Tibial artery (tissue), 4 donors: Measurements from ENCODE around the gene EPN1.
A peak's percentile ranks its signal among the peaks of the same experiment; 100 is the strongest.

Experiments used
- DNase-seq, 2 donors: peaks; one replicate each; pipeline ENCODE4 v3.0.0-alpha.2; 2019
- H3K27ac ChIP-seq, 2 donors: fragments of 200-600 bp; sonication (generic) in 1 of 2; 1 replicate in 1 of 2; 2 replicates in 1 of 2; pipeline ENCODE4 v1.5.1; 2018 to 2019; ENCODE audit warnings: mild to moderate bottlenecking in 1 of 2
- H3K27me3 ChIP-seq, 2 donors: fragments of 200-600 bp; sonication (generic) in 1 of 2; one replicate each; pipeline versions ENCODE4 v1.5.1 to v1.6.0; 2016 to 2019
- H3K36me3 ChIP-seq, 3 donors: fragments of 200-600 bp; sonication (generic) in 2 of 3; one replicate each; pipeline ENCODE4 v1.5.1; 2016 to 2019; ENCODE audit warnings: mild to moderate bottlenecking in 2 of 3
- H3K4me1 ChIP-seq, 4 donors: fragments of 200-600 bp; sonication (generic) in 2 of 4; 1 replicate in 3 of 4; 2 replicates in 1 of 4; pipeline ENCODE4 v1.5.1; 2016 to 2019
- H3K4me3 ChIP-seq, 2 donors: fragments of 200-600 bp; sonication (generic) in 1 of 2; 1 replicate in 1 of 2; 2 replicates in 1 of 2; pipeline ENCODE4 v1.5.1; 2018 to 2019; ENCODE audit warnings: mild to moderate bottlenecking in 2 of 2
- H3K9me3 ChIP-seq, 3 donors: fragments of 200-600 bp; sonication (generic) in 1 of 3; one replicate each; pipeline ENCODE4 v1.5.1; 2016 to 2019
- CTCF ChIP-seq, 2 experiments: fragments of 200-600 bp in 1 of 2; fragments of 450-650 bp in 1 of 2; IDR thresholded peaks; one replicate each; pipeline ENCODE4 v1.5.1; 2017 to 2019; ENCODE audit warnings: antibody characterized with exemption in 2 of 2, mild to moderate bottlenecking in 1 of 2, moderate library complexity in 1 of 2
- intact Hi-C: fragments of 100-400 bp; cut with DNase I; formaldehyde crosslinking; loops from one replicate; pipeline ENCODE4 v1.15.0; 2023; ENCODE audit warnings: low total_unique reads

EPN1 gene

GRCh38 chr19:55690109-55690768, 15.2 kb downstream of the EPN1 start:
- no peaks in the 10 kb centered on the region for H3K27me3 ChIP-seq
- peaks cover 74 to 100% (median 97%) of the 10 kb centered on the region in 3 donors for H3K36me3 ChIP-seq
- H3K27ac ChIP-seq, result no peak overlapping the region
- H3K9me3 ChIP-seq, result no peaks in the 10 kb centered on the region
- no peak overlapping the region for H3K4me3 ChIP-seq
- no peak for DNase-seq
- no peaks in the 10 kb centered on the region for H3K4me1 ChIP-seq
- no peak for TF ChIP-seq CTCF (IDR thresholded peaks at IDR 0.05)
- intact Hi-C loops, result no loop called here

GRCh38 chr19:55690769-55691545, 15.9 kb downstream of the EPN1 start:
- Histone ChIP-seq H3K4me1 (no peaks in the 10 kb centered on the region), H3K36me3 (peaks cover 73 to 100% (median 97%) of the 10 kb centered on the region in 3 donors), H3K9me3 (no peaks in the 10 kb centered on the region), H3K4me3 (no peak overlapping the region), H3K27ac (no peak overlapping the region), H3K27me3 (no peaks in the 10 kb centered on the region)
- intact Hi-C loops, result no loop called here
- no peak for TF ChIP-seq CTCF (IDR thresholded peaks at IDR 0.05)
- peak in 1 of 2 donors; percentile 53 for DNase-seq

DNA sequence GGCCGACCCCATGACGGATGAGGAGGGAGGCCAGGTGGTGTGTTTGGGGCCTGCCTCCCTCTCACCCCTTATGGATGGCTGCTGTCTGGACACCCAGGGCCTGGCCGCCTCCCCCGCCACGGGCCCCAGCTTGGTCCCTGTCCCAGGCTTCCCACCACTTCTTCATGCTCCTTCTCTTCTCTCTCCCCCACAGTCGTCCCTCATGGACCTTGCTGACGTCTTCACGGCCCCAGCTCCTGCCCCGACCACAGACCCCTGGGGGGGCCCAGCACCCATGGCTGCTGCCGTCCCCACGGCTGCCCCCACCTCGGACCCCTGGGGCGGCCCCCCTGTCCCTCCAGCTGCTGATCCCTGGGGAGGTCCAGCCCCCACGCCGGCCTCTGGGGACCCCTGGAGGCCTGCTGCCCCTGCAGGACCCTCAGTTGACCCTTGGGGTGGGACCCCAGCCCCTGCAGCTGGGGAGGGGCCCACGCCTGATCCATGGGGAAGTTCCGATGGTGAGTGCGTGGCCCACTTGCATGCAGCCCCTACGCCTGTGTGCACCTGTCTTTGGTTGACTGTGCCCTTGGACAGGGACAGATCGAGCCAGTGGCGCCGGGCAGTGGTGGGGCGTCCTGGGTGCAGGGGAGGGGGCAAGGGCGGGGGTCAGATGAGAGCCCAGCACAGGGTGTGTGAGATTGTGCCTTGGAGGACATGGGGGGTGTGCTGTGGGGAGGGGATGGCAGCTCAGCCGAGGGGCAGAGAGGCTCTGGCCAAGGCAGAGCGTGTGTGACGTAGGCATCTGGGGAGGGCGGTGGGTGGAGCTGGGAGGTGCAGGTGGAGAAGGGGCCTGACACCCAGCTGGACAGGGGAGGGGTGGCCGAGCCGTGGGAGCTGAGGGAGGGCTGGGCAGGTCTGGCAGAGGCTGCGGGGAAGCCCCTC, 16.8 kb downstream of the EPN1 start:
- no peaks in the 10 kb centered on the region for H3K9me3 ChIP-seq
- H3K36me3 ChIP-seq, result peaks cover 74 to 100% (median 96%) of the 10 kb centered on the region in 3 donors
- H3K4me3 ChIP-seq, result no peak overlapping the region
- H3K27ac ChIP-seq, result no peak overlapping the region
- DNase-seq, result peak in 1 of 2 donors; percentile 54
- H3K27me3 ChIP-seq, result no peaks in the 10 kb centered on the region
- H3K4me1 ChIP-seq, result no peaks in the 10 kb centered on the region
- TF ChIP-seq CTCF (IDR thresholded peaks at IDR 0.05), result no peak
- intact Hi-C loops, result no loop called here

DNA sequence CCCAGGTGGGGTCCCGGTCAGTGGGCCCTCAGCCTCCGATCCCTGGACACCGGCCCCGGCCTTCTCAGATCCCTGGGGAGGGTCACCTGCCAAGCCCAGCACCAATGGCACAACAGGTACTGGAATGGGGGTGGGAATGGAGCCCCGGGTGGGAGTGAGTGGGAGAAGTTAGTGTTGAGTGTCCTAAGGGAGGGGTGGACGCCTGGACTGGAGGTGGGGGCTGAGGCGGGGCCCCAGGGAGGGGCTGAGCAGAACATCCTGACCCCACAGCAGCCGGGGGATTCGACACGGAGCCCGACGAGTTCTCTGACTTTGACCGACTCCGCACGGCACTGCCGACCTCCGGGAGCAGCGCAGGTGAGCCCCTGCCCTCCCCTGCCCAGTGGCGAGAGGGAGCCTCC, 17.7 kb downstream of the EPN1 start:
- no peak for TF ChIP-seq CTCF (IDR thresholded peaks at IDR 0.05)
- intact Hi-C loops, result no loop called here
- H3K9me3 ChIP-seq, result no peaks in the 10 kb centered on the region
- no peaks in the 10 kb centered on the region for H3K27me3 ChIP-seq
- peaks cover 73 to 100% (median 89%) of the 10 kb centered on the region in 3 donors for H3K36me3 ChIP-seq
- H3K4me3 ChIP-seq, result no peak overlapping the region
- H3K4me1 ChIP-seq, result no peaks in the 10 kb centered on the region
- H3K27ac ChIP-seq, result no peak overlapping the region
- DNase-seq, result peak in 1 of 2 donors; percentile 62

DNA sequence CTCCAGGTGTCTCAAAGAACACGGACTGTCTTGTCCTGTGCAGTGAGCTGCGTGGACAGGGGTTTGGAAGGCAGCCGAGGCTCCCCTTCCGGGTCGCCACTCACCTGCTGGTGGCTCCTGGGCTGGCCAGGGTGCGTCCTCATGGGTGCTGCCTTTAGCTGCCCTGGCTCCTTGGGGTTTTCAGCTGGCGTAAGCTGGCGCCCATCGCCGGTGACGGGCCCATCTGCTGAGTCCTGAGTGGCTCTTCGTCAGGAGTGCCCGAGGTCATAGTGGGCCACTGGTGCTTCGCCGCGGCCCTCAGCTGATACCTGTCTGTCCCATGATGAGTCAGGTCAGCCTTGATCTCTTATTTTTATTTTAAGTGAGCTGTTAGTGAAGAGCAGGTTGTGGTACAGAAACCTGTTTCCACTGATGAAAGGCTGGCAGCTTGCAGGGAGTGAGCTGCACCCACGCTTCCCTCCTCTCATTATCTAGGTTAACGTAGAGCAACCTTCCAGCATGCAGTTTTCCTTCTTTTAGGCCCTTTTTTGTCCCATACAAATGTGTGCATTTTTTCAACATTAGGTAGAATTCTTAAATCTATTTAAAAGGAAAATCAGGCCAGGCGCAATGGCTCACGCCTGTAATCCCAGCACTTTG, 18.4 kb downstream of the EPN1 start:
- Histone ChIP-seq H3K27ac (no peak overlapping the region), H3K4me3 (no peak overlapping the region), H3K36me3 (peaks cover 71 to 99% (median 81%) of the 10 kb centered on the region in 3 donors), H3K4me1 (no peaks in the 10 kb centered on the region), H3K27me3 (no peaks in the 10 kb centered on the region), H3K9me3 (no peaks in the 10 kb centered on the region)
- TF ChIP-seq CTCF (IDR thresholded peaks at IDR 0.05), result no peak
- intact Hi-C loops, result no loop called here
- peak in 1 of 2 donors; percentile 23 for DNase-seq
